Liver (tissue), 9 donors: ENCODE results near the gene RBM23. TPM values are rescaled to one million over a fixed set of nuclear protein-coding genes. Genes with fewer than 3 reads are reported as not detected.

ENCODE experiments used
- DNase-seq: peaks from one replicate; pipeline ENCODE4 v3.0.0-alpha.2; 2017; ENCODE audit warnings: low spot score
- H3K27ac ChIP-seq, 2 donors: one replicate each; pipeline ENCODE4 v1.7.0; 2013; ENCODE audit warnings: inconsistent platforms in 2 of 2, low read length in 2 of 2, control low read depth in 1 of 2, low read depth in 1 of 2, mild to moderate bottlenecking in 1 of 2
- H3K27me3 ChIP-seq, 4 donors: one replicate each; pipeline versions ENCODE4 v1.6.1 to v1.7.0; 2013; ENCODE audit warnings: low read length in 3 of 4, inconsistent platforms in 1 of 4, mild to moderate bottlenecking in 1 of 4, moderate library complexity in 1 of 4; ENCODE audit not compliant: control insufficient read depth in 4 of 4, insufficient read depth in 4 of 4
- H3K36me3 ChIP-seq, 4 donors: one replicate each; pipeline versions ENCODE4 v1.6.1 to v1.7.0; 2013; ENCODE audit warnings: low read length in 3 of 4, mild to moderate bottlenecking in 3 of 4, low read depth in 1 of 4, moderate library complexity in 1 of 4; ENCODE audit not compliant: control insufficient read depth in 4 of 4, insufficient read depth in 3 of 4
- H3K4me1 ChIP-seq, 4 donors: one replicate each; pipeline versions ENCODE4 v1.6.1 to v1.7.0; 2013; ENCODE audit warnings: low read length in 3 of 4, mild to moderate bottlenecking in 3 of 4, moderate library complexity in 1 of 4; ENCODE audit not compliant: control insufficient read depth in 4 of 4, insufficient read depth in 4 of 4
- H3K4me3 ChIP-seq, 3 donors: one replicate each; pipeline versions ENCODE4 v1.6.1 to v1.7.0; 2013; ENCODE audit warnings: low read length in 3 of 3, control low read depth in 1 of 3, low read depth in 1 of 3, mild to moderate bottlenecking in 1 of 3
- H3K9ac ChIP-seq, 2 donors: one replicate each; pipeline ENCODE4 v1.7.0; 2013; ENCODE audit warnings: low read length in 2 of 2, mild to moderate bottlenecking in 2 of 2, moderate library complexity in 2 of 2, control low read depth in 1 of 2, low read depth in 1 of 2
- H3K9me3 ChIP-seq, 4 donors: one replicate each; pipeline versions ENCODE4 v1.6.1 to v1.7.0; 2013; ENCODE audit warnings: low read length in 3 of 4; ENCODE audit not compliant: control insufficient read depth in 4 of 4
- CTCF ChIP-seq: fragments of 150-350 bp; IDR thresholded peaks from 2 replicates; pipeline ENCODE4 v1.5.1; 2017; ENCODE audit warnings: improper control_type of control experiment, low read depth, low read length; ENCODE audit not compliant: missing input control
- EGR1 ChIP-seq, 2 donors: IDR thresholded peaks; 2 replicates each; pipeline ENCODE4 v1.6.1; 2016 to 2018; ENCODE audit warnings: antibody characterized with exemption in 2 of 2, low read depth in 2 of 2
- FOXA1 ChIP-seq: IDR thresholded peaks from 2 replicates; pipeline ENCODE4 v1.6.1; 2016; ENCODE audit warnings: antibody characterized with exemption
- FOXA2 ChIP-seq: IDR thresholded peaks from 2 replicates; pipeline ENCODE4 v1.6.1; 2016; ENCODE audit warnings: antibody characterized with exemption
- GABPA ChIP-seq, 2 donors: IDR thresholded peaks in 1 of 2; conservative IDR thresholded peaks in 1 of 2; 2 replicates each; pipeline ENCODE4 v1.6.1; 2016; ENCODE audit warnings: antibody characterized with exemption in 2 of 2, mild to moderate bottlenecking in 1 of 2, moderate library complexity in 1 of 2
- HNF4A ChIP-seq, 2 donors: conservative IDR thresholded peaks; 2 replicates each; pipeline ENCODE4 v1.6.1; 2016; ENCODE audit warnings: antibody characterized with exemption in 2 of 2, mild to moderate bottlenecking in 2 of 2
- HNF4G ChIP-seq: IDR thresholded peaks from 2 replicates; pipeline ENCODE4 v1.6.1; 2016; ENCODE audit warnings: antibody characterized with exemption
- JUND ChIP-seq, 2 donors: IDR thresholded peaks; 2 replicates each; pipeline ENCODE4 v1.6.1; 2016; ENCODE audit warnings: antibody characterized with exemption in 2 of 2
- MAX ChIP-seq: IDR thresholded peaks from 2 replicates; pipeline ENCODE4 v1.6.1; 2016; ENCODE audit warnings: antibody characterized with exemption
- NR2F2 ChIP-seq: IDR thresholded peaks from 2 replicates; pipeline ENCODE4 v1.6.1; 2016; ENCODE audit warnings: antibody characterized with exemption
- RAD21 ChIP-seq, 2 donors: IDR thresholded peaks; 2 replicates each; pipeline ENCODE4 v1.6.1; 2016; ENCODE audit warnings: antibody characterized with exemption in 2 of 2, mild to moderate bottlenecking in 2 of 2
- RXRA ChIP-seq, 2 donors: IDR thresholded peaks; 2 replicates each; pipeline ENCODE4 v1.6.1; 2017 to 2018; ENCODE audit warnings: antibody characterized with exemption in 2 of 2, mild to moderate bottlenecking in 1 of 2
- SP1 ChIP-seq: IDR thresholded peaks from 2 replicates; pipeline ENCODE4 v1.6.1; 2018; ENCODE audit warnings: antibody characterized with exemption, mild to moderate bottlenecking
- TAF1 ChIP-seq: conservative IDR thresholded peaks from 2 replicates; pipeline ENCODE4 v1.6.1; 2016; ENCODE audit warnings: antibody characterized with exemption, mild to moderate bottlenecking
- YY1 ChIP-seq: IDR thresholded peaks from 2 replicates; pipeline ENCODE4 v1.6.1; 2016; ENCODE audit warnings: antibody characterized with exemption, mild to moderate bottlenecking
- ZBTB33 ChIP-seq: IDR thresholded peaks from 2 replicates; pipeline ENCODE4 v1.6.1; 2016; ENCODE audit warnings: antibody characterized with exemption
- WGBS: extraction: QIAGEN DNeasy Blood & Tissue Kit; methylation state at CpG from one replicate; pipeline ENCODE4 v1.1.7; 2013; 5-methylcytosine and 5-hydroxymethylcytosine counted together
- polyA plus RNA-seq, 2 donors: library from polyadenylated mRNA; stranded (reverse) in 1 of 2; unstranded in 1 of 2; fragments of 200-250 nt in 1 of 2; fragments of >200 nt in 1 of 2; fragmentation: Nextera tagmentation in 1 of 2; extraction: Ambion mirVana in 1 of 2; gene quantifications; one replicate each; pipeline versions ENCODE4 v1.2.1 to v1.2.3, GENCODE V29; 2013 to 2015
- total RNA-seq, 2 donors: library from RNA; depleted of rRNA; stranded (reverse); fragments of >200 nt; gene quantifications; one replicate each; pipeline ENCODE4 v1.2.3, GENCODE V29; 2014
- TF ChIP-seq, protein P1 (sequence below): IDR thresholded peaks from 2 replicates; pipeline ENCODE4 v1.6.1; 2016; ENCODE audit warnings: antibody characterized with exemption, mild to moderate bottlenecking
- TF ChIP-seq, protein P2 (sequence below): IDR thresholded peaks from 2 replicates; pipeline ENCODE4 v1.6.1; 2016; ENCODE audit warnings: antibody characterized with exemption
- donor health status: healthy.
- donor health status: healthy.
- donor health status: healthy.
- donor health status: healthy.
- donor health status: healthy.

Gene RBM23
- total and polyA plus RNA-seq, 4 donors, result 22.3 to 242 (median 31.4) TPM

DNA sequence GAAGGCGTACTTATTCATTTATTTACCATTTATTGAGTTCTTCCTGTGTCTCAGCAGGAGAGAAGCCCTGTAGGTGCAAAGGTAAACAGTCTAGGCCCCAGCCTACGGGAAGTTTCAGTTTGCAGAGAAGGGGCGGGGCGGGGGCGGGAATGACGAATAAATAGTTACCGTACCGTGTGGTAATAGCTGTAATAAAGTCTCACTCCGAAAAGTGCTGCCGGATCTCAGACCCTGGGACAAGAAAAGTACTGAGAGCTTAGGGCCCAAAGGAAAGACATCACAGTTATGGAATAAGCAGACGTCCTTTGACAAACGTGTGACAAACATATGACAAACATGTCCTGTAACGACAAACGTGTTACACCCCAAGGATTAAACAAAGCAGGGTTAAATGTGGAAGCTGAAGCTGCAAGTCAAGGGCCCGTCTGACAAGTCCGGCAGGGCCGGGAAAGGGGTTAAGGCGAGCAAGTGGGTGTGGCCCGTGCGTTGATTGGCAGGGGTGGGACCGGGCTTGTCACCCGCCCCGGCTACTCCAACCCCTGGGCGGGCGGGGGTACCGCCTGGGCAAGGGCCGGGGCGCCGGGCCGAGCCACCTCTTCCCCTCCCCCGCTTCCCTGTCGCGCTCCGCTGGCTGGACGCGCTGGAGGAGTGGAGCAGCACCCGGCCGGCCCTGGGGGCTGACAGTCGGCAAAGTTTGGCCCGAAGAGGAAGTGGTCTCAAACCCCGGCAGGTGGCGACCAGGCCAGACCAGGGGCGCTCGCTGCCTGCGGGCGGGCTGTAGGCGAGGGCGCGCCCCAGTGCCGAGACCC, 47.5 kb downstream of the RBM23 start, which contains the start of gene LRP10:
Gene LRP10, plus strand, starts transcription at position 517 of the 809 bp plus-strand sequence. CDS start 564 bp downstream, outside the sequence.
- H3K27ac ChIP-seq, result peak within 1 kb of the TSS; percentile 98 to 99
- peak; percentile 93 for DNase-seq
- H3K27me3 ChIP-seq, result no peaks in the 10 kb centered on the region
- H3K4me3 ChIP-seq, result peak within 1 kb of the TSS; percentile 83 to 95 (median 94)
- H3K36me3 ChIP-seq, result peaks cover 6 to 25% (median 20%) of the 10 kb centered on the region in 4 donors
- peak; percentile 54 to 68 for TF ChIP-seq RXRA (IDR thresholded peaks at IDR 0.05)
- TF ChIP-seq FOXA1, result no peak
- TF ChIP-seq, protein P1, sequence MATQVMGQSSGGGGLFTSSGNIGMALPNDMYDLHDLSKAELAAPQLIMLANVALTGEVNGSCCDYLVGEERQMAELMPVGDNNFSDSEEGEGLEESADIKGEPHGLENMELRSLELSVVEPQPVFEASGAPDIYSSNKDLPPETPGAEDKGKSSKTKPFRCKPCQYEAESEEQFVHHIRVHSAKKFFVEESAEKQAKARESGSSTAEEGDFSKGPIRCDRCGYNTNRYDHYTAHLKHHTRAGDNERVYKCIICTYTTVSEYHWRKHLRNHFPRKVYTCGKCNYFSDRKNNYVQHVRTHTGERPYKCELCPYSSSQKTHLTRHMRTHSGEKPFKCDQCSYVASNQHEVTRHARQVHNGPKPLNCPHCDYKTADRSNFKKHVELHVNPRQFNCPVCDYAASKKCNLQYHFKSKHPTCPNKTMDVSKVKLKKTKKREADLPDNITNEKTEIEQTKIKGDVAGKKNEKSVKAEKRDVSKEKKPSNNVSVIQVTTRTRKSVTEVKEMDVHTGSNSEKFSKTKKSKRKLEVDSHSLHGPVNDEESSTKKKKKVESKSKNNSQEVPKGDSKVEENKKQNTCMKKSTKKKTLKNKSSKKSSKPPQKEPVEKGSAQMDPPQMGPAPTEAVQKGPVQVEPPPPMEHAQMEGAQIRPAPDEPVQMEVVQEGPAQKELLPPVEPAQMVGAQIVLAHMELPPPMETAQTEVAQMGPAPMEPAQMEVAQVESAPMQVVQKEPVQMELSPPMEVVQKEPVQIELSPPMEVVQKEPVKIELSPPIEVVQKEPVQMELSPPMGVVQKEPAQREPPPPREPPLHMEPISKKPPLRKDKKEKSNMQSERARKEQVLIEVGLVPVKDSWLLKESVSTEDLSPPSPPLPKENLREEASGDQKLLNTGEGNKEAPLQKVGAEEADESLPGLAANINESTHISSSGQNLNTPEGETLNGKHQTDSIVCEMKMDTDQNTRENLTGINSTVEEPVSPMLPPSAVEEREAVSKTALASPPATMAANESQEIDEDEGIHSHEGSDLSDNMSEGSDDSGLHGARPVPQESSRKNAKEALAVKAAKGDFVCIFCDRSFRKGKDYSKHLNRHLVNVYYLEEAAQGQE, result peak; percentile 46
- TF ChIP-seq YY1, result peak; percentile 70
- peak in 1 of 2 donors; percentile 65 for TF ChIP-seq JUND (IDR thresholded peaks at IDR 0.05)
- peak; percentile 80 for TF ChIP-seq SP1
- TF ChIP-seq MAX, result no peak
- TF ChIP-seq TAF1, result no peak
- peak; percentile 58 for TF ChIP-seq FOXA2
- TF ChIP-seq ZBTB33, result no peak
- TF ChIP-seq HNF4G, result peak; percentile 36
- TF ChIP-seq, protein P2, sequence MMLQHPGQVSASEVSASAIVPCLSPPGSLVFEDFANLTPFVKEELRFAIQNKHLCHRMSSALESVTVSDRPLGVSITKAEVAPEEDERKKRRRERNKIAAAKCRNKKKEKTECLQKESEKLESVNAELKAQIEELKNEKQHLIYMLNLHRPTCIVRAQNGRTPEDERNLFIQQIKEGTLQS, result peak; percentile 21
- TF ChIP-seq NR2F2, result no peak
- peak; percentile 58 to 66 for TF ChIP-seq HNF4A (conservative IDR thresholded peaks at IDR 0.05)
- TF ChIP-seq EGR1 (IDR thresholded peaks at IDR 0.05; ENCODE audit: low read depth in 2 of 2), result peak in 1 of 2 donors; percentile 16
- peak in 1 of 2 donors; percentile 67 for TF ChIP-seq GABPA (IDR thresholded peaks at IDR 0.05 in 1 of 2, conservative IDR thresholded peaks at IDR 0.05 in 1 of 2)
- TF ChIP-seq RAD21 (IDR thresholded peaks at IDR 0.05), result peak in 1 of 2 donors; percentile 8
- TF ChIP-seq CTCF, result no peak
- H3K9ac ChIP-seq, result peak within 1 kb of the TSS; percentile 70 to 75
- under 1% methylated on average over 50 of the region's 50 CpGs for WGBS
- H3K4me1 ChIP-seq, result peaks cover 2 to 15% (median 9%) of the 10 kb centered on the region in 4 donors
- H3K9me3 ChIP-seq, result no peaks in the 10 kb centered on the region
